Activated CD8-positive, alpha-beta memory T cell treated with anti-CD3 and anti-CD28 coated beads for 4 hours (primary cell): ENCODE measurements around the gene MCTP2.

Experiments
- DNase-seq, 2 donors: peaks; one replicate each; pipeline ENCODE4 v3.0.0-alpha.2; 2020; ENCODE audit warnings: low read depth in 2 of 2

The MCTP2 gene, protein sequence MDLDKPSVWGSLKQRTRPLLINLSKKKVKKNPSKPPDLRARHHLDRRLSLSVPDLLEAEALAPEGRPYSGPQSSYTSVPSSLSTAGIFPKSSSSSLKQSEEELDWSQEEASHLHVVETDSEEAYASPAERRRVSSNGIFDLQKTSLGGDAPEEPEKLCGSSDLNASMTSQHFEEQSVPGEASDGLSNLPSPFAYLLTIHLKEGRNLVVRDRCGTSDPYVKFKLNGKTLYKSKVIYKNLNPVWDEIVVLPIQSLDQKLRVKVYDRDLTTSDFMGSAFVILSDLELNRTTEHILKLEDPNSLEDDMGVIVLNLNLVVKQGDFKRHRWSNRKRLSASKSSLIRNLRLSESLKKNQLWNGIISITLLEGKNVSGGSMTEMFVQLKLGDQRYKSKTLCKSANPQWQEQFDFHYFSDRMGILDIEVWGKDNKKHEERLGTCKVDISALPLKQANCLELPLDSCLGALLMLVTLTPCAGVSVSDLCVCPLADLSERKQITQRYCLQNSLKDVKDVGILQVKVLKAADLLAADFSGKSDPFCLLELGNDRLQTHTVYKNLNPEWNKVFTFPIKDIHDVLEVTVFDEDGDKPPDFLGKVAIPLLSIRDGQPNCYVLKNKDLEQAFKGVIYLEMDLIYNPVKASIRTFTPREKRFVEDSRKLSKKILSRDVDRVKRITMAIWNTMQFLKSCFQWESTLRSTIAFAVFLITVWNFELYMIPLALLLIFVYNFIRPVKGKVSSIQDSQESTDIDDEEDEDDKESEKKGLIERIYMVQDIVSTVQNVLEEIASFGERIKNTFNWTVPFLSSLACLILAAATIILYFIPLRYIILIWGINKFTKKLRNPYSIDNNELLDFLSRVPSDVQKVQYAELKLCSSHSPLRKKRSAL

GRCh38 chr15:94230883-94231722 is at the start of gene MCTP2:
Gene MCTP2 (plus strand): TSS chr15:94231561. CDS start chr15:94298266, 66,705 bp downstream.
- peak; percentile 67 to 72 for DNase-seq

GRCh38 chr15:94182883-94183282 is 48.5 kb upstream of the MCTP2 start:
- DNase-seq: no peak

GRCh38 chr15:94185547-94186236 is 45.7 kb upstream of the MCTP2 start:
- DNase-seq: no peak

DNA sequence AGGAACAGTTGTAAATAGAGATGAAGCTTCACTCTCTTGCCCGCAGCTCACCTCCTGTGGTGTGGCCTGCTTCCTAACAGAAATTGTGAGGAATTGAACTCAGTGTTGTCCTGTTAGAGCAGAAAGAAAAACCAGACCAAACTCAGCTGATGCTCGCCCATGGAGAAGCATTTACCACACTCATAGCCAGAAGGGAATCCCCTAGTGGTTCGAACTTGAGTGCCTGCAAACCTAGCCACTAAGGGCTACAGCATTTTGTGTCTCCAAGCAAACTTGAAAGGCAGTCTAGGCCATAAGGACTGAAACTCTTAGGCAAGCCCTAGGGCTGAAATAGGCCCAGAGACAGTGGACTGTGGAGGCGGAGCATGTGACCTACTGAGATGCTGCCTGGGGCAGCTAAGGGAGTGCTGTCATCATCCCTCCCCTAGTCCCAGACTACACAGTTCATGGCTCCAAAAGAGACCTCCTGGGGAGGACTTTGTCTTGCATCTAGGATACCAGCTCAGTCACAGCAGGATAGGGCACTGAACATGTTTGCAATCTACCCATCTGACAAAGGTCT is 44.5 kb upstream of the MCTP2 start:
- DNase-seq: no peak

- DNase-seq: no peak
Measured at GRCh38 chr15:94193906-94194305, 37.5 kb upstream of the MCTP2 start.

- DNase-seq: no peak
Measured at GRCh38 chr15:94196531-94196930, 34.8 kb upstream of the MCTP2 start.

DNA sequence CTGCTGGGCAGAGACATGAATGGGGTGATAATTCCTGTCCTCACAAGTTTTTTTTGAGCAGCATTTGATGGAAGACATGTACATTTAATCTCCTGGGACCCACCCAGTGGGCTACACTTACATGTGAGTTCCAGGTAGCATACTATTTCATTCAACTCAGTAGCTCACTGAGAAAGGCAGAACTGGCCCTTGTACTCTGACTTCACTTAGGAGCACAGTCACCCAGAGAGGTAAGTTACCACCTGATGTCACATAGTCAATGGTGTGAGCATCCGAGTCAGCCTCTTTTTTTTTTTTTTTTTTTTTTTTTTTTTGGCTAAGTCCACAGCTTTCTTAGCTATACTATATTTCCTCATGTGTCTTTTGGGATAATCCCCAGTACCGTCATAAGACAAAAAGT is 32.7 kb upstream of the MCTP2 start:
- DNase-seq: no peak

- DNase-seq: no peak
Measured at GRCh38 chr15:94199725-94200124, 31.6 kb upstream of the MCTP2 start.

- DNase-seq: no peak
Measured at GRCh38 chr15:94203306-94203705, 28.1 kb upstream of the MCTP2 start.

- no peak for DNase-seq
Measured at GRCh38 chr15:94205366-94205765, 26.0 kb upstream of the MCTP2 start.

DNA sequence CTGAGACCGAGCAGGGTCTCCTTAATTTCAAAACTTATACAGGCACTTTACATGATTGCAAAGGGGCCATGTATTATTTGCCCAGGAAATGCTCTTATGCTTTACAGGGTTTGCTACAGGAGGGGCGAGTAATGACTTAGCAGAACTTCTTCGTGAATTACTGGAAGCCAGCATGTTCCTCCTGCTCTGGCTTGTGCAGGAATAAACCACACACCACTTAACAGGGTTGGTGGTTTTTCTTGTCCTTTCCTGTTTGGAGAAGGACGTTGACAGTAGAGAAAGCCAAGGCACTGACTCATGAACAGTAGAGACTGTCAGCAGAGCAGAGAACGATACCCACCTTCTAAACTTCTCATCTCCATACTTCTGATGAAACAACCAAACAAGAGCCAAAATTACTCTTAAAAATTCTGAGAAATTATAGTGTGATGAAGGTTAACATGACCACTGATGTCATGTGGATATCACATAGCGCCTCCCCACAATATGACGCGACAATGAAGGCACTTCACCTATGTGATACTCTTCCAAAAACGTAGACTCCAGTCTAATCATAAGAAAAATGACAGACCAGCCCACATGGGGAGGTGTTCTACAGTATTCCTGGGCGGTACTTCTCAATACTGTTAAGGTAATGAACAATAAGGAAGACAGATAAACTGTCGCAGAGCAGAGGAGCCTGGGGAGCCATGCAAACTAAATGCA is 24.7 kb upstream of the MCTP2 start:
- no peak for DNase-seq

DNA sequence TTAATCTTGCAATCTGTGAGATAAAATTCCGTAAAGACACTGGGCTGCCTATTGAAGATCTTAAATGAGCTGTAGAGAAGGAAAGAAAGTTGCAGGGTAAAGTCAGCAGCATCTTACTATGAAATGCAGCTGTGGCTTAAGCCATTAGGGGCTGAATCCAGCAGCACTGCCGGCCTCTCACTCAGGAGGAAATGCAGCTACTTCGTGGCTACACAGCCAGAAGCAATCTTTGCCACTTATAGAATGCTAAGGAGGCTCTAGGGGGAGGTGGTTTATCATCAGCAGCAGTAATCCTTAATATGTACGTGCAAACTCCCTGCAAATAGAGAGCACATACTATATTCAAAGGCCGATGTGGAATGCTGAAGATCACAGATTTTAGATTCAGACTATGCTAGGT is 19.1 kb upstream of the MCTP2 start:
- no peak for DNase-seq

DNA sequence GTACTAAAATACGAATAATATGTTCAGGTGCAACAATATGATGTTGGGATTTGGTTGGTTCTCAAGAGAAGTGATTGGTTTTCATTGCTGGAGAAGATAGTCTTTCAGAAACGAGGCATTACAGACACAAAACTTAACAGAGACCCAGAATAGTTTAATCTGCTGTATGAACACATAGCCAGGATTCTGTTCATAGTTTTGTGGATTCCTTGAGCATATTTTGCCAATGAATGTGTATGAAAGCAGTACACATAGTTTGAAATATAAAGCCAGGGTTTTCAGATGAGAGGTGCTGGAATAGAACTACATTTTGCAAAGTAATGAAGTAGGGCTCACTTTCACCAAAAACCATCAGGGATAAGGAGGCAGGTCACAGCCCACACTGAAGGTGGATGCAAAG is 5.7 kb upstream of the MCTP2 start:
- no peak for DNase-seq

- DNase-seq: no peak
Measured at GRCh38 chr15:94228611-94229010, 2.8 kb upstream of the MCTP2 start.

DNA sequence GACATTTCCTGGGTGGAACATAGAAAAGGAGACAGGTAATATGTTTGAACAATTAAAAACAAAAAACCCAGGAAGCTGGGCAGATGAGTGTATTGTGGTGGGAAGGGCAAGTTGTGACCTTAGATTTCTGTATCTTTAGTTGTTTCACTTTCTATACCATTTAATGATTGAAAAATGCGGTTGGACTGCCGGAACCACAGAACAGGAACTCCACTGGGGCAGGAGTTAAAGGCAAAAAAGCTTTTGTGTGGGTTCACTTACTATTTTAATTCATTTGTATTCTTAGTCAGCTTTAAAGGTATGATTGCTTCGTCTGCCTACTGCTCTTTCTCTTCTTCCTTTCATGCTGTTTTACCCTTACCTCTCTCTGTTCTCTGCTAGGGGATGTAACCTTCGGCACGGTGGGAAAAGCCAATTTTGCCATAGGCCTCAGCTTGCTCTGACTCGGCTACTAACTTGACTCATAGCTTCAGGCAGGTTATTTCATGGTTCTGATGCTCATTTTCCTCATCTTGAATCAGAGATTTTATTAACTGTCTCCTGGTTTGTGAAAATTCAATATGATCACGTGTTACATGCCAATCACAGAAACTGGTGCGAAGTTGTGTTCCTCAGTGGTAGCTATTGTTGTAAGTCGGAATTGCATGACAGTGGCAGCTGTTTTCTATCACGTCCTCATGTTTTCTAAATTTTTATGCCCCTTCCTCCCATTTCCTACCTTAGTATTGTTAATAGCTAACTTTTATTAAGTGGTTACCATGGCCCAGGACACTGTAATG is 1.6 kb upstream of the MCTP2 start:
- peak; percentile 30 to 46 for DNase-seq

DNA sequence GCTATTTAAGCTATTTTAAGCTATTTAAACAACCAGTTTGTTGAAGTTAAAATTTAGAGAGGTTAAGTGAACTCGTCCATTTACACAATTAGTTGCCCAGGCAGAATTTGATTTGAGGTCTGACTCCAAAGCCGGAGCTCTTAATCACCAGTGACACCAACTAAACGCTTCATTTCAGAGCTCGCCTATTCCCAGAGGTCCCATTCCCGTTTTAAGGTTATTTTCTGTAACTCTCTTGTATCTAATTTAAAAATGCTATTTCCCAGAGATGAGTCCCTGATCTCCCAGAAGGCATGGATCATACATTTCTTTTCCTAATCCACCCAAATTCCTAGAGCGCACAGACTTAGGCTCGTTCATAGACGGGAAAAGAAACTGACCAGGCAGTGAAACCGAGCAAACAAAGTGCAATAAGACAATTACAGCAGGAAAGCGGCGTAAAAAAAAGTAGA is 904 bp upstream of the MCTP2 start:
- no peak for DNase-seq

DNA sequence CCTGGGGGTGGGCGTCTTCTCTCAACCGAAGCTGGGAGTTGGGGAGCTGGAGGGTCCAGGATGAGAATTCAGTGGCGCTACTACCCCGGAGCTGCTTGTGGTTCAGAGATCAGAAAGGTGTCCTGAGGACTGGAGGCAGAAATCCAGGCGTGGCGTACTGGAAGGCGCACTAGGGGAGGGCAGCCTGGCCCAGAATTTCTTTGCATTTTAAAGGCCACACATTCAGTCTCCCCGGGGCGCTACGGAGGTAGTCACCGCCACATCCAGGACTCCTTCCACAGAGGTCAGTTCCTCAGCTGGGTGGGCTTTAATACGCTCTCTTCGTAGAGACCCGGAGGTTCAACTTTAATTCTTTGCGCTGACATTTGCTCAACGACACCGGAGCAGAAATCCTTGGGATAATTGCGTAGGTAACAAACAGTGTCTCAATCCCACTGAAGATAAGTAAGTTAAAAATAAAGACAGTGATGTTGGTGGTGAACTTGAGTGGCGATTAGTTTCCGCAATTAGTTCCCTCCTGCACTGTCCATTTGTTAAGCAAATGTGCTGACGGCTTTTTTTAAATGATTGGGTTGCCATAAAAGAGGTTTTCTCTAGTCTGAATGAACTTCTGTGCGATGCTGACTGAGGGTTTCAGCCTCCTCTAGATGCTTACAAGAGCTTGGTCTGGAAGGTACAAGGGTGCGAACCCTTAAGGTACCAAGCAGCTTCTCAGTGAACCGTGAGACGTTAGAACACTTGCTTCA is 535 bp downstream of the MCTP2 start:
- no peak for DNase-seq

- DNase-seq: no peak
Measured at GRCh38 chr15:94233441-94233840, 2.1 kb downstream of the MCTP2 start.

DNA sequence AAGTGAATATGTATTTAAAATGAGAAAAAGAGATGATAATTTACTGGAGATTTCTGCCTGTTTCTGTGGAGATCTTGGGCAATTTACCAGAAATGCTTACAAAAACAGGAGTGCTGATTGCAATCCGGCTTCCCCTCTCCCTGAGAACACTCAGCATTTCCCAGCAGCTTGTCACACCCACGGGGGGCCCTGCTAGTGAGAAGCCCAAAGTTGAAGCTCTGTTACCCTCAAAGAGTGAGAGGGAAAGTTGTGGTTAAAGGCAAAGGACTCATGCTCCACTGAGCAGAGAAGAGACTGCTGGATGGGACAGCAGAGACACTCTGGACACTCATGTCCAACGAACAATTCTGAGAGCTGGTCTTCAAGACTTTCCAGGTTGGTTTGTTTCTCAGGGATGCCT is 2.9 kb downstream of the MCTP2 start:
- no peak for DNase-seq
